Subcutaneous adipose tissue (tissue), 4 donors: Measurements from ENCODE around the gene PYM1. TPM values are rescaled to one million over a fixed set of nuclear protein-coding genes. Genes with fewer than 3 reads are reported as not detected.

Experiments
- CTCF ChIP-seq: fragments of 450-650 bp; IDR thresholded peaks from one replicate; pipeline ENCODE4 v1.5.1; 2016; ENCODE audit warnings: low read depth, mild to moderate bottlenecking, control low read depth, antibody characterized with exemption, moderate library complexity
- total RNA-seq, 4 donors: library from RNA; depleted of rRNA; stranded (reverse); fragments of >200 nt; gene quantifications; one replicate each; pipeline ENCODE4 v1.1.0, GENCODE V29; 2016

Gene PYM1
- total RNA-seq: 10 to 100 TPM; 25.9 to 37.4 (median 31.7) TPM

GRCh38 chr12:55927588-55928502, at the start of gene PYM1:
TSS of gene PYM1 (minus strand) at chr12:55927894. CDS start at chr12:55927761, 133 bp downstream.
- TF ChIP-seq CTCF: no peak

GRCh38 chr12:55974308-55974730, 46.6 kb upstream of the PYM1 start:
- TF ChIP-seq CTCF: no peak

- no peak for TF ChIP-seq CTCF
Observed at GRCh38 chr12:55973599-55974307, 46.1 kb upstream of the PYM1 start, which contains the start of gene RAB5B. TSS of gene RAB5B (plus strand) at chr12:55974078. CDS start at chr12:55986961, 12,883 bp downstream.

- TF ChIP-seq CTCF: no peak
Observed at GRCh38 chr12:55972911-55973598, 45.4 kb upstream of the PYM1 start.

DNA sequence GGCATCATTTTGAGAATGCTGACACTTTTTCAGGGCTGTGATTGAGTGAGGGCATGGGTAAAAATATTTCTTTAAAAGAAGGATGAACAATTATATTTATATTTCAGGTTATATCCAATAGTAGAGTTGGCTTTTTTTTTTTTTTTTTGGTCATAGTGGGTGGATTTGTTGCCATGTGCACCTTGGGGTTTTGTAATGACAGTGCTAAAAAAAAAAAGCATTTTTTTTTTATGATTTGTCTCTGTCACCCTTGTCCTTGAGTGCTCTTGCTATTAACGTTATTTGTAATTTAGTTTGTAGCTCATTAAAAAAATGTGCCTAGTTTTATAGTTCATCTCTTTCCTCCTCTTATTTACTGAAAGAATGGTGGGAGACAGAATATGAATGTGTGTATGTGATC, 44.8 kb upstream of the PYM1 start:
- no peak for TF ChIP-seq CTCF

DNA sequence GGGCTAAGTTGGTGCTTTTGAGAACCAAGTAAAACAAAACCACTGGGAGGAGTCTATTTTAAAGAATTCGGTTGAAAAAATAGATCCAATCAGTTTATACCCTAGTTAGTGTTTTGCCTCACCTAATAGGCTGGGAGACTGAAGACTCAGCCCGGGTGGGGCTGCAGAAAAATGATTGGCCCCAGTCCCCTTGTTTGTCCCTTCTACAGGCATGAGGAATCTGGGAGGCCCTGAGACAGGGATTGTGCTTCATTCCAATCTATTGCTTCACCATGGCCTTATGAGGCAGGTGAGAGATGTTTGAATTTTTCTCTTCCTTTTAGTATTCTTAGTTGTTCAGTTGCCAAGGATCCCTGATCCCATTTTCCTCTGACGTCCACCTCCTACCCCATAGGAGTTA, 44.3 kb upstream of the PYM1 start:
- TF ChIP-seq CTCF: no peak
